NAMALWA (cell line): Measurements from ENCODE around the gene KLHL7.

Source experiments
- DNase-seq: peaks from one replicate; pipeline ENCODE4 v3.0.0-alpha.2; 2015; ENCODE audit warnings: low spot score

Gene KLHL7, protein sequence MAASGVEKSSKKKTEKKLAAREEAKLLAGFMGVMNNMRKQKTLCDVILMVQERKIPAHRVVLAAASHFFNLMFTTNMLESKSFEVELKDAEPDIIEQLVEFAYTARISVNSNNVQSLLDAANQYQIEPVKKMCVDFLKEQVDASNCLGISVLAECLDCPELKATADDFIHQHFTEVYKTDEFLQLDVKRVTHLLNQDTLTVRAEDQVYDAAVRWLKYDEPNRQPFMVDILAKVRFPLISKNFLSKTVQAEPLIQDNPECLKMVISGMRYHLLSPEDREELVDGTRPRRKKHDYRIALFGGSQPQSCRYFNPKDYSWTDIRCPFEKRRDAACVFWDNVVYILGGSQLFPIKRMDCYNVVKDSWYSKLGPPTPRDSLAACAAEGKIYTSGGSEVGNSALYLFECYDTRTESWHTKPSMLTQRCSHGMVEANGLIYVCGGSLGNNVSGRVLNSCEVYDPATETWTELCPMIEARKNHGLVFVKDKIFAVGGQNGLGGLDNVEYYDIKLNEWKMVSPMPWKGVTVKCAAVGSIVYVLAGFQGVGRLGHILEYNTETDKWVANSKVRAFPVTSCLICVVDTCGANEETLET

DNA sequence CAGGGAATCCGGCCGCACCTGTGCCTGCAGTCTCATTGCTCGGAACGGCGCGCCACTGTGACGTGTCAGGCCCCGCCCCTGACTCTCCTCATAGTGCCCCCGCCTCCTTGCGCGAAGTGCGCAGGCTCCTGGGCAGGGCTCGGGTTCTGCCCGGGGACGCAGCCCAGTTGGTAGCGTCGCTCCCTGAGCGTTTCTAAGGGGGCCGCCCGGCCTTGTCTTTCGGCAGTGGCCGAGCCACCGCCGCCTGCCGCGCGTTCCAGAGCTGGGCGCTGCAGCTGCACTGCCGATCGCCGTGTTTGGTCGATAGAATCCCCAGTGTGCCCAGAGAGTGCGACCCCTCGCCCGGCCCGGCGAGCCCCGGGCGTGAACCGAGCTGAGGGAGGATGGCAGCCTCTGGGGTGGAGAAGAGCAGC, at the start of gene KLHL7:
TSS of gene KLHL7 (plus strand) at position 142 of the 413 bp plus-strand sequence. CDS start at position 384, 242 bp downstream.
- DNase-seq: peak; percentile 99

DNA sequence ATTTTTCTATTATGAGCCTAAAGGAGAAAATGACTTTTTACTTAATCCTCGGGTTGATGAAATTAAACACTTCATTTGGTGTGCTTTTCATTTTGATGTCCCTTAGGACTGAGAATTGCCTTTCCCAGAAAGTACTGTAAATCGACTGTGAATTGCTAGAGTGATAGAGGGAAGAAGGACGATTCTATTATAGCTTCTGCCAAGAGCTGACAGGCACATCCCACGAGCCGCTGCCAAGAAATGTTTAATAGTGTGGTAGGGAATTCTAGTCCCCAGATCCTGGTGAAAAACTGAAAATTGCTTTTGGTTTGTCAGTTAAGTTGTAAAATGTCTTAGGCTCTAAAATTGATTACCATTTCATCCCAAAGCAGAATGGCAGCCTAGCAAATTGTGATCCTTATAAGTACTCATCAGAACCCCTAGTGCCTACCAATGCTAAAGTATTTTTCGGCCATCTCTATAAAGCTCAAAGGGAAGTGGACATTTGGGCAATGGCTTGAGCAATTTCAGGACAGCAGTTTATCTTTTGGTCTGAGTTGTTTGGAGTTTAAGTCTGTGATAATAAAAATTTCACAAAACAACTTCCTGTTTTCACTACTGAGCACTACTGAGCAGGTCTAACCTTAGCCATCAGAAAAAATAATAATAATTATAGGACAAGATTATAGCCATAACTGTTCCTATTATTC, 47.0 kb upstream of the KLHL7 start:
- DNase-seq: no peak

GRCh38 chr7:23061327-23061726, 44.3 kb upstream of the KLHL7 start:
- no peak for DNase-seq

GRCh38 chr7:23062452-23062851, 43.1 kb upstream of the KLHL7 start:
- DNase-seq: no peak

- DNase-seq: no peak
These were observed 39.6 kb upstream of the KLHL7 start for GRCh38 chr7:23065974-23066373.

DNA sequence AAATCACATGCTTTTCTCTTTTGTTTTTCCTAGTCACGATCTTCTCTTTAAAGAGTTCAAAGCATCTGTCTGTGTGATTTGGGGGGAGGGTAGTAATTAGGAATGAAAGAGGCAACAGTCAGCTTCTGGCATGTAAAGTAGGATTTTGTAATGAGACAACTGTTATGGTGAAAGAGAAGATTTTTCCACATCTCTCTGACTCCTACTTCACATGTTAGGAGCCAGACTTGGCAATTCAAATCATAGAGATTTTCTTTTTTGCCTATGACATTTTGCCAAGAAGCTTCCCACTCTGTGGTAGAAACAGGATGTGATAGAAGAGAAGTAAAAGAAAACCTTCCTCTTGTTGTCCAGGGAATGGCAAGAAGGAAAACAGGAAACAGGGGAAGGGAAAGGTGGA, 38.3 kb upstream of the KLHL7 start:
- DNase-seq: no peak

- DNase-seq: peak; percentile 21
These were observed 33.5 kb upstream of the KLHL7 start for GRCh38 chr7:23072048-23072447.

- no peak for DNase-seq
These were observed 32.7 kb upstream of the KLHL7 start for GRCh38 chr7:23072922-23073321.

DNA sequence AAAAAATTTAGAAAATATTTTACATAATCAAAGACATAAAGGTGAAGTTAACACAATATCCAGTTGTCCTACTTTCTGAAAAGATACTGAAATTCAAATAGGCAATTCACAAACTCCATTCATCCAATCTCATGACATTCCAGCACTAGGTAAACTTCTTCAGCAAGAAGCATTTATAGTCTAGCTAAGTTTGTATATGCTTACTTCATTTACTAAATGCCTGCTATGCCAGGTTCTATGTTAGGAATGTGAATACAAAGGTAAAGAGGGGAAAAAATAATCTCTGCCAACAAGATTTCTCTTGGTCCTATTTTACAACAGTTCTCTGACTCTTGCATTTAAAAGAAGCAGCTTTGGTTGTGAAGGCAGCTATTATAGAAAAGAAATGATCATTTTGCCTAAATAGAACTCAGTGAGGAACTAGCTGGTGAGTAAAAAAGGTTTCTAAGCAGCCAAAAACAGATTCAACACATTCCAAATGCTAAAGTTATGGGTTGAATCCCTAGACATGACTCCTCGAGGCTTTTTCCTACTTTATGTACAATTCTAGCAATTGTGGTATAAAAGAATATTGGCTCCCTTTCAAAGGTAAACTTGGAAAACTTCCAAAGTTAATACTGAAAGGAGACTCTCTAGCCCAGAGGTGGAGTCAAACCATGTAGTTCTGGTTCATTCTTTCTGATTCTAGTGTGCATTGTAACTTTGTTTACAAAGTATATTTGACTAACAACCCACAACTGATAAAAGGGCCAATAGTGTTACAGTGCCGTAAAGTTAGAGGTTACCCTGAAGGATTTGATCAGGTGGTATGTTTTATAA, 30.9 kb upstream of the KLHL7 start:
- no peak for DNase-seq

GRCh38 chr7:23075571-23075970, 30.0 kb upstream of the KLHL7 start:
- no peak for DNase-seq

GRCh38 chr7:23076772-23077171, 28.8 kb upstream of the KLHL7 start:
- DNase-seq: no peak

DNA sequence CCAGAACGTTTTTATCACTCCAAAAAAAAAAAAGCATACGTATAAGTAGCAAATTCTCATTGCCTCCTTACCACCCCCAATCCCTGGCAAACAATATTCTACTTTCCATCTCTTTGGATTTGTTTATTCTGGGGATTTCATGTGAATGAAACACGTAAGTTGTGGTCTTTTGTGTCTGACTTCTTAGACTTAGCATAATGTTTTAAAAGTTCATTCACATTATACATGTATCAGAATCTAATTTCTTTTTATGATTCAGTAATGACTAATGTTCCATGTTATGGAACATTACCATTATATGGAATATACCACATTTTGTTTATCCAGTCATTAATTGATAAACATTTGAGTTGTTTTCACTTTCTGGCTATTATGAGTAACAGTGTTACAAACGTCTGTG, 12.5 kb upstream of the KLHL7 start:
- DNase-seq: no peak

GRCh38 chr7:23093546-23093945, 12.0 kb upstream of the KLHL7 start:
- no peak for DNase-seq

DNA sequence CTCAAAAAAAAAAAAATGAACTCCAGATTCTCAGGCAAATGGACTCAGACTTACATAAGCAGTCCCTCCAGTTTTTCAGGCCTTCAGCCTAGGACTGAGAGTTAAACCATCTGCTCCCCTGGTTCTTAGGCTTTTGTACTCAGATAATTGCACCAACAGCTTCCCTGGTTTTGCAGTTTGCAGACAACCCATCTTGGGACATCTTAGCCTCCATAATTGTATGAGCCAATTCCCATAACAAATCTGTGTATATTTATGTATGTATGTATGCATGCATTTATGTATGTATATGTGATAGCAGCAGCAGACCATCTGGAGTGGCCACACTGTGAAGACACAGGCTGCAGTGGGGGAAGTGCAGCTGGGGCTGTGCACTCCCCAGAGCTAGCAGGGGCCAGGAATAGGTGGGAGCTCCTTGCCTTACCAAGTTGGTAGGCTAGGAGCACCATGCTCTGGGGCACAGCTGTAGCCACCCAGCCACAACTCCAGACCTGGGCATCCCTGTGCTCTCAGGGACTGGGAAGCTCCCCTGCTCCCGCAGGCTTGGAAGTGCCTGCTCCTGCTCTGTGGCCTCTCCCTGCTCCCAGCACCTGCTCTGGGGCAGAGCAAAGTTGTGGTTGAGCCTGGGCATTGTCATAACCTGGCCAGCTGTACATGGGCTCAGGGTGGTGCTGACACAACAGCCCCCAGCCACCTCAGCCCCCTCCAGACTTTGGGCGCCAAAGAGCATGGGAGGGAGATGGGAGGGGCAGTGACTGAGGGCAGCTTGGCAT, 8.9 kb upstream of the KLHL7 start:
- DNase-seq: no peak

DNA sequence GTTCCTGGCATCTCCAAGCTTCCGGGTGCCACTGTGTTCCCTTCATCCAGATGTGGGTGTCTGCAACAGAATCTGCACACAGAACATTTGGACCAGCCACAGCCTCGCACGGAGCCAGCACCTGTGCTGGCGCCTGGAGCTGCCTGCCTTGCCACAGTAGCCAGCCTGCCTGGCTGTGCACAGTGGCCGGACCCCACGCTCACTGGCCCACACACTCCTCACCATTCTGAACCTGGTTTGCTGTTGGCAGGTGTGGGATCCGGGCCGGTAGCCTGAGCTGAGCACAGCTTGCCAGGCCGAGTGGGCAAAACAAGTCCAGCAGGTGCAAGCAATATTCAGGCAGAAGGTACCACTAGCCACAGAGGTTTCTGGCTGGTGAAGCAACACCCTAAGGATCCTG, 7.6 kb upstream of the KLHL7 start:
- DNase-seq: no peak

- no peak for DNase-seq
These were observed 7.1 kb upstream of the KLHL7 start for GRCh38 chr7:23098460-23098859.

- DNase-seq: peak; percentile 27
These were observed 4.9 kb upstream of the KLHL7 start for GRCh38 chr7:23100697-23101096.

DNA sequence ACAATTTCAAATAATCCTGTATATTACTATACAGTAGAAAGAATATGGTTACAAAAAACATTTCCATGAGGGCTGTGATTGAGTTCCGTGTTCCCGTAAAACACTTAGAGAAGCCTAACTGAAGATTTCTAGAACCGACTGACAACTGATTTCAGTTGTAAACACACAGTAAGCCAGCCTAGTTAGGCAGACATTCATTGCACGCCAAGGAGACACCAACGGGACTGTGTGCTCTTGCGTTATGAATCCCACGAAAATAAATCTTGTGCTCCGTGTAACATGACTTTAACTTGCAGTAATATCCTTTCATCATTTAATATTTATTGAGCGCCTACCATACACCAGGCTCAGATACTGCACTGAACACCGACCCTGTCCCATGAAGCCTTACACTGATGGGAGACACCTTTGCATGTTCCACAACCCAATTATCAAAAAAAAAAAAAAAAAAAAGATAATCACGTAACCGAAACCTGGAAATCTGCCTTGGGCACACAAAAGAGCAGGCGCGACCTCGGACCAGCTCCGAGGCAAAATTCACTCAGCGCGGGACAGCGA, 420 bp upstream of the KLHL7 start:
- no peak for DNase-seq

GRCh38 chr7:23106057-23106822, 655 bp downstream of the KLHL7 start:
- peak; percentile 92 for DNase-seq
